ENCODE measurements around the gene SNRPA1.
"Not testable (repeated sequence)": the region's sequence is repeated elsewhere in the genome, so short reads cannot be mapped to it uniquely, and the experiment has no call there.

SNRPA1 gene

GRCh38 chr15:101296418-101297405, 1.7 kb upstream of the SNRPA1 start:
- in situ Hi-C loops (cut with HindIII; ENCODE audit: low sequenced_read_pairs): loop anchor here (5.0 kb wide), 2 partner anchors 346 to 426 kb away; partner anchors contain the start of gene TARS3

- in situ Hi-C loops (cut with HindIII; ENCODE audit: low sequenced_read_pairs): loop anchor here (5.0 kb wide), 2 partner anchors 347 to 427 kb away; partner anchors contain the start of gene TARS3
Measured at GRCh38 chr15:101295607-101296161, 636 bp upstream of the SNRPA1 start.

- in situ Hi-C loops (cut with HindIII; ENCODE audit: low sequenced_read_pairs): no loop called here
Measured at GRCh38 chr15:101293122-101293521, 1.9 kb downstream of the SNRPA1 start.

- in situ Hi-C loops (cut with HindIII; ENCODE audit: low sequenced_read_pairs): no loop called here
Measured at GRCh38 chr15:101288905-101289513, 6.0 kb downstream of the SNRPA1 start.

GRCh38 chr15:101287342-101287741, 7.7 kb downstream of the SNRPA1 start:
- in situ Hi-C loops (cut with HindIII; ENCODE audit: low sequenced_read_pairs): not testable (repeated sequence)

- in situ Hi-C loops (cut with HindIII; ENCODE audit: low sequenced_read_pairs): no loop called here
Measured at GRCh38 chr15:101286471-101287114, 8.5 kb downstream of the SNRPA1 start.

- in situ Hi-C loops (cut with HindIII; ENCODE audit: low sequenced_read_pairs): no loop called here
Measured at GRCh38 chr15:101283931-101284330, 11.1 kb downstream of the SNRPA1 start.

GRCh38 chr15:101280007-101280406, 15.0 kb downstream of the SNRPA1 start:
- in situ Hi-C loops (cut with HindIII; ENCODE audit: low sequenced_read_pairs): no loop called here

GRCh38 chr15:101277943-101278564, 17.0 kb downstream of the SNRPA1 start:
- in situ Hi-C loops (cut with HindIII; ENCODE audit: low sequenced_read_pairs): loop anchor here (5.0 kb wide), 1 partner anchor 251 kb away; no protein-coding TSS in a partner anchor

- in situ Hi-C loops (cut with HindIII; ENCODE audit: low sequenced_read_pairs): loop anchor here (5.0 kb wide), 1 partner anchor 250 kb away; no protein-coding TSS in a partner anchor
Measured at GRCh38 chr15:101277038-101277822, 17.8 kb downstream of the SNRPA1 start, which contains the start of gene SELENOS. Gene SELENOS, minus strand, starts transcription at chr15:101277485. Its CDS starts 68 bp downstream, at chr15:101277417.

- in situ Hi-C loops (cut with HindIII; ENCODE audit: low sequenced_read_pairs): loop anchor here (5.0 kb wide), 1 partner anchor 249 kb away; no protein-coding TSS in a partner anchor
Measured at GRCh38 chr15:101276501-101277037, 18.5 kb downstream of the SNRPA1 start.

GRCh38 chr15:101275018-101275417, 20.0 kb downstream of the SNRPA1 start:
- in situ Hi-C loops (cut with HindIII; ENCODE audit: low sequenced_read_pairs): loop anchor here (5.0 kb wide), 1 partner anchor 248 kb away; no protein-coding TSS in a partner anchor

- in situ Hi-C loops (cut with HindIII; ENCODE audit: low sequenced_read_pairs): no loop called here
Measured at GRCh38 chr15:101273534-101273933, 21.5 kb downstream of the SNRPA1 start.

- in situ Hi-C loops (cut with HindIII; ENCODE audit: low sequenced_read_pairs): no loop called here
Measured at GRCh38 chr15:101272584-101272983, 22.5 kb downstream of the SNRPA1 start.

- in situ Hi-C loops (cut with HindIII; ENCODE audit: low sequenced_read_pairs): no loop called here
Measured at GRCh38 chr15:101269479-101270223, 25.4 kb downstream of the SNRPA1 start.

- in situ Hi-C loops (cut with HindIII; ENCODE audit: low sequenced_read_pairs): no loop called here
Measured at GRCh38 chr15:101267320-101268104, 27.5 kb downstream of the SNRPA1 start.

GRCh38 chr15:101266787-101267186, 28.3 kb downstream of the SNRPA1 start:
- in situ Hi-C loops (cut with HindIII; ENCODE audit: low sequenced_read_pairs): no loop called here

GRCh38 chr15:101266034-101266433, 29.0 kb downstream of the SNRPA1 start:
- in situ Hi-C loops (cut with HindIII; ENCODE audit: low sequenced_read_pairs): no loop called here
